ENCODE data around the gene RTRAF.

Gene RTRAF

GRCh38 chr14:51989293-51990234, at the start of gene RTRAF:
Gene RTRAF (plus strand): TSS chr14:51989546. CDS start chr14:51989640, 94 bp downstream.
- DNase-seq, result peak; percentile 94

- no peak for DNase-seq
These were observed 49.5 kb upstream of the RTRAF start for GRCh38 chr14:51939755-51940301.

GRCh38 chr14:51942971-51943370, 46.4 kb upstream of the RTRAF start:
- DNase-seq, result no peak

- no peak for DNase-seq
These were observed 39.3 kb upstream of the RTRAF start for GRCh38 chr14:51950007-51950406.

- DNase-seq, result no peak
These were observed 37.7 kb upstream of the RTRAF start for GRCh38 chr14:51951656-51952055.

- no peak for DNase-seq
These were observed 35.3 kb upstream of the RTRAF start for GRCh38 chr14:51954031-51954430.

GRCh38 chr14:51954657-51955056, 34.7 kb upstream of the RTRAF start:
- peak; percentile 26 for DNase-seq

GRCh38 chr14:51957950-51958349, 31.4 kb upstream of the RTRAF start:
- DNase-seq, result no peak

GRCh38 chr14:51959928-51960327, 29.4 kb upstream of the RTRAF start:
- no peak for DNase-seq

- no peak for DNase-seq
These were observed 28.5 kb upstream of the RTRAF start for GRCh38 chr14:51960866-51961265.

GRCh38 chr14:51962711-51963110, 26.6 kb upstream of the RTRAF start:
- no peak for DNase-seq

GRCh38 chr14:51963286-51963685, 26.1 kb upstream of the RTRAF start:
- no peak for DNase-seq

GRCh38 chr14:51967521-51967920, 21.8 kb upstream of the RTRAF start:
- no peak for DNase-seq

- DNase-seq, result no peak
These were observed 19.4 kb upstream of the RTRAF start for GRCh38 chr14:51969852-51970540.

GRCh38 chr14:51972566-51972965, 16.8 kb upstream of the RTRAF start:
- DNase-seq, result no peak

- DNase-seq, result no peak
These were observed 12.3 kb upstream of the RTRAF start for GRCh38 chr14:51977075-51977474.

- no peak for DNase-seq
These were observed 10.7 kb upstream of the RTRAF start for GRCh38 chr14:51978681-51979085.

- peak; percentile 80 for DNase-seq
These were observed 10.1 kb upstream of the RTRAF start for GRCh38 chr14:51979088-51979709.

- DNase-seq, result no peak
These were observed 8.0 kb upstream of the RTRAF start for GRCh38 chr14:51981218-51981854.

- DNase-seq, result peak; percentile 23
These were observed 1.1 kb upstream of the RTRAF start for GRCh38 chr14:51988221-51988620.

- DNase-seq, result no peak
These were observed 1.1 kb downstream of the RTRAF start for GRCh38 chr14:51990488-51990887.

- no peak for DNase-seq
These were observed 4.1 kb downstream of the RTRAF start for GRCh38 chr14:51993285-51993920.
